Type B pancreatic cell (in vitro differentiated cells): Measurements from ENCODE around the gene SGPL1. TPM values are rescaled to one million over a fixed set of nuclear protein-coding genes. Genes with fewer than 3 reads are reported as not detected.

Experiments used
- DNase-seq: peaks from one replicate; pipeline ENCODE4 v3.0.0; 2021; ENCODE audit warnings: mixed read lengths; ENCODE audit not compliant: unreplicated experiment; ENCODE audit errors: extremely low spot score
- H3K27ac Mint-ChIP-seq: 2 replicates; pipeline ENCODE4 v1.8.0; 2021; ENCODE audit warnings: mild to moderate bottlenecking, mixed read lengths
- H3K27me3 Mint-ChIP-seq: 2 replicates; pipeline ENCODE4 v1.8.0; 2021; ENCODE audit warnings: mixed read lengths
- H3K36me3 Mint-ChIP-seq: 2 replicates; pipeline ENCODE4 v1.8.0; 2021; ENCODE audit warnings: mixed read lengths
- H3K4me1 Mint-ChIP-seq: one replicate; pipeline ENCODE4 v1.8.0; 2021; ENCODE audit warnings: mixed read lengths; ENCODE audit not compliant: unreplicated experiment
- H3K4me3 Mint-ChIP-seq: 2 replicates; pipeline ENCODE4 v1.8.0; 2021; ENCODE audit warnings: mild to moderate bottlenecking, mixed read lengths
- H3K9me3 Mint-ChIP-seq: 2 replicates; pipeline ENCODE4 v1.8.0; 2021; ENCODE audit warnings: mixed read lengths
- CTCF ChIP-seq: fragments of 200-600 bp; sonication (generic); conservative IDR thresholded peaks from 2 replicates; pipeline ENCODE4 v1.5.0; 2021; ENCODE audit warnings: antibody characterized with exemption, mild to moderate bottlenecking
- total RNA-seq: library from RNA; stranded (reverse); gene quantifications from 2 replicates; pipeline ENCODE4 v1.2.1, GENCODE V29; 2021; ENCODE audit warnings: low replicate concordance

SGPL1 gene
- total RNA-seq, 1 donor from 2014 or later: 70.5 TPM

DNA sequence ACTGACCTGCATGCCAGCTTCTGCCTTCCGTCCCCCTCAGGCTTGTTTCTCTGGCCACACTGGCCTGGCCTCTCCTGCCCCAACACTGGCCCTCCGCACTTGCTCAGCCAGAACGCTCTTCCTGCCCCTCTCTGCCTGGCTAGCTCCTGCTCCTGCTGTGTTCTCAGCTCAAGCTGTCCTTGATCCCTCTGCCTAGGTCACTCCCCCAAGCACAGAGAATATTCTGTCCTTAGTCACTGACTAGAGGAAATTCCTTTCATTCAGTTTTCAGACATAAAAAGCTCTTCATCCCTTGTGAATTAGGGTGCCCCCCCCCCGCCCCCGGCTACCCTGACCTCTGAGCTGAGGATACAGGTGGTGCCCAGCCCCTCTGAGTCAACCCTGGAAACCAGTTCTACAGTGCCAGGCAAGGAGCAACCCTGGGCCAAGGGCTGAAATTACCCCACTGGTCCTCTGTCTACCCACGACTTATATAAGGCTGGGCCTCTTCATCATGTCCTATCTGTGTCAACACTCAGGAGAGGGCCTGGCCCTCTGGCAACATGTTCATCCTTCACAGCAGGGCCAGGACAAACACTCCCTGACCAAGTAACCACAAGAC lies 6.6 kb upstream of the SGPL1 start:
- H3K4me1 Mint-ChIP-seq: no peaks in the 10 kb centered on the region
- H3K36me3 Mint-ChIP-seq: no peaks in the 10 kb centered on the region
- peaks cover 7% of the 10 kb centered on the region for H3K27me3 Mint-ChIP-seq
- no peak overlapping the region for H3K27ac Mint-ChIP-seq
- no peak for TF ChIP-seq CTCF
- no peaks in the 10 kb centered on the region for H3K9me3 Mint-ChIP-seq
- no peak overlapping the region for H3K4me3 Mint-ChIP-seq
- DNase-seq: no peak

DNA sequence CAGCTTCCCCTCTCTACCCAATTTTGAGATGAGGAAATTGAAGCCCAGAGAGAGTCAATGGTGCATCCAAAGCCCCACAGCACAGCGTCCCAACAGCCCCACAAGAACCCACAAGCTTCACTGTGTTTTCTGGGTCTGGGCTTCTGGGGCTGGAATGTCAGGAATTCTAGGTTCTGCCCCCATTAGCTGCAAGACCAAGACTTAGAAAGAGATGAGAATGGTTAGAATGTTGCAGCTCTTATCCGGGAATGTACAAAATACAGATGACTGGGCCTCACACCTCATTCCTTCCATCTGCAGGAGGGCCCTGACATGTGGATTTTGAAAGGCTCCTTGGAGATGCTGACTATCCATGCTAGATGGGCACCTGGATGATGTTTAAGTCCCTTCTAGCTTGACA lies 6.0 kb upstream of the SGPL1 start:
- DNase-seq: no peak
- no peak for TF ChIP-seq CTCF
- Mint-ChIP-seq H3K9me3 (no peaks in the 10 kb centered on the region), H3K4me3 (no peak overlapping the region), H3K27ac (no peak overlapping the region), H3K36me3 (no peaks in the 10 kb centered on the region), H3K4me1 (no peaks in the 10 kb centered on the region), H3K27me3 (peaks cover 3% of the 10 kb centered on the region)

DNA sequence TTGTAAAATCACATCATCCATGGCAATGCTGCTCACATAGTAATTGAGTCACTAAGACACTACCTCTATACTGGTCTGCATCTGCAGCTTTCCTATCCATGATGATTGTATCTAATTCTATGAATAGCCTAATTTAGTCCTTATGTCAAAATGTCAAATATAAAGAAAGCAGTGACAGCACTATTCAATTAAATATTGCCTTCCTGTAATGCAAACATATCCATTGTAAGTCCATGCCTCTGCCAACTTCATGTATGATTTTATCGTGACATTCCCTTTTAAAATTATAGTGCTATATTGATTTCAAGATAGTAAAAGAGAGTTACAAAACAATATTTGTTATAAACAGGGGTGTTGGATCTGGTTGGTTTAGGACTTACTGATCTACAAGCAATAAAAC lies 4.8 kb upstream of the SGPL1 start:
- Mint-ChIP-seq H3K4me1 (no peaks in the 10 kb centered on the region), H3K27ac (no peak overlapping the region), H3K9me3 (no peaks in the 10 kb centered on the region), H3K36me3 (no peaks in the 10 kb centered on the region), H3K4me3 (no peak overlapping the region), H3K27me3 (no peaks in the 10 kb centered on the region)
- no peak for TF ChIP-seq CTCF
- DNase-seq: no peak

DNA sequence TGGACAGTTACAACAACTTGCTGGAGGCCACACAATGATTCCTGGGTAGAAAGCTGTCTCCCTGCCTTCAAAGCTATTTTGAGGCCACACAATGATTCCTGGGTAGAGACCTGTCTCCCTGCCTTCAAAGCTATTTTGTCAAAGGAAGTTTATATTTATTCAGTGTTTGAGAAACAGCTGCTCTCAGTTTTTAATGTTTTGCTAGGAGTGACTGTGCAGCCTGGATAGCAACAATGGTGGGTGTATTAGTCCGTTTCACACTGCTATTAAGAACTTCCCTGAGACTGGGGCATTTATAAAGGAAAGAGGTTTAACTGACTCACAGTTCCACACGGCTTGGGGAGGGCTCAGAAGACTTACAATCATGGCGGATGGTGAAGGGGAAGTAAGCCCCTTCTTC lies 3.9 kb upstream of the SGPL1 start:
- H3K9me3 Mint-ChIP-seq: no peaks in the 10 kb centered on the region
- no peaks in the 10 kb centered on the region for H3K27me3 Mint-ChIP-seq
- no peak for TF ChIP-seq CTCF
- DNase-seq: no peak
- H3K4me3 Mint-ChIP-seq: no peak overlapping the region
- H3K36me3 Mint-ChIP-seq: peaks cover 4% of the 10 kb centered on the region
- no peak overlapping the region for H3K27ac Mint-ChIP-seq
- peaks cover 5% of the 10 kb centered on the region for H3K4me1 Mint-ChIP-seq

DNA sequence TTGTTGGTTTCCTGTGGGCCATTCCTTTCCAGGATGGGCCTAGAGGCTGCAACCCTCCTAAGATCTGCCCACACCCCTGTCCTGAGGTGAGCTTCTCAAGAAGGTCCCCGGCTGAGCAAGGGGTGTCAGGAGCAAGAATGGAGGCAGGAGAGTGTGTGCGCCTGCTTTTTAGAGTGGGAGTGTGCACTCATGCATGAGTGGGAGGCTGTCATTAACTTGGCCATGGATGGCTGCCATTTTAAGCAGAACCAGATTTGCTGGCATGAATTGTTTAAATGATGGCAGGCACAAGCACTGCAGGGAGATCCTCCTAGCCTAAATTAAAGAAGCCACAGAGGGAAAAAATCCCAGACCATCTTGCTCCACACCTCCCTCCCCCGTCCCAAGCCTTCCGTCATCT lies 2.9 kb upstream of the SGPL1 start:
- H3K4me3 Mint-ChIP-seq: no peak overlapping the region
- H3K4me1 Mint-ChIP-seq: peaks cover 10% of the 10 kb centered on the region
- peaks cover 7% of the 10 kb centered on the region for H3K36me3 Mint-ChIP-seq

More for the DNA sequence above, 2.9 kb upstream of the SGPL1 start:
- Mint-ChIP-seq H3K9me3 (no peaks in the 10 kb centered on the region), H3K27me3 (no peaks in the 10 kb centered on the region), H3K27ac (no peak overlapping the region)
- no peak for TF ChIP-seq CTCF
- DNase-seq: no peak
